ENCODE measurements around the gene PRX. TPM values are rescaled to one million over a fixed set of nuclear protein-coding genes. Genes with fewer than 3 reads are reported as not detected.
"Not testable (repeated sequence)": the region's sequence is repeated elsewhere in the genome, so short reads cannot be mapped to it uniquely, and the experiment has no call there.

PRX gene
- total and polyA plus RNA-seq, 2 experiments from 2014 or later, result 0.54 to 3.8 TPM

DNA sequence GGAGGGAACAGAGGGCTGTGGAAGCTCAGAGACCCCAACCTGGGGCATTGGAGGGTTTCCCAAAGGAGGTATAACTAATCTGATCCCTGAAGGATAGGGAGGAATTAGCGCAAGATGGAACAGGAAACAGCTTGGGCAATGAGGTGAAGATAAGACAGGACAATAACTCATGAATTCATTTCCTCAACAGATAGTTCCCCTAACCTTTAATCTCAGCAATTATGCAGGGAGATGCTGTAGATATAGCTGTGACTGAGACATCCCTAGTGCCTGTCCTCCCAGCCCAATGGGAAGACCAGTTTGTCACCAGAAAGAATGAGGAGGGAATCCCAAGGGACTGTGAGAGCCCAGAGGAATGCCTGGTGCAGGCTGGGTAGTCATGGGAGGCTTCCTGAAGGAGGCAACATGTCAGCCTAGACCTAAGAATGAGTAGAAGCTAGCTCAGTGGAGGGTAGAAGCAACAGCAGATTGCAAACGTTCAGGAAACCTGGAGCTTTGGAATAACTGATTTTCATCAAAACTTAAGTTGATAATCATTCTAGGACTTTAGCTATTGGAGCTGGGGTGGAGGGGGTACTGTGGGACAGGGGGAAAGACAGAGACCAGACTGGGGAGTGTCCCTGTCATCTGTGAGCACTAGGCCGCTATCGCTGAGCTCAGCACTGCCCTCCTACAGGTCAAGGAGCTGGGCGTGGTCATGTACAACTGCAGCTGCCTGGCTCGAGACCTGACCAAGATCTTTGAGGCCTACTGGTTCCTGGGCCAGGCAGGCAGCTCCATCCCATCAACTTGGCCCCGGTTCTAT is 42.0 kb downstream of the PRX start:
- in situ Hi-C loops (cut with MboI), result no loop called here
- no peak for TF ChIP-seq EZH2phosphoT487 (IDR thresholded peaks at IDR 0.05; ENCODE audit: insufficient read depth, low read depth)
- TF ChIP-seq EZH2 (IDR thresholded peaks at IDR 0.05; ENCODE audit: insufficient read depth, poor library complexity, severe bottlenecking), result no peak

DNA sequence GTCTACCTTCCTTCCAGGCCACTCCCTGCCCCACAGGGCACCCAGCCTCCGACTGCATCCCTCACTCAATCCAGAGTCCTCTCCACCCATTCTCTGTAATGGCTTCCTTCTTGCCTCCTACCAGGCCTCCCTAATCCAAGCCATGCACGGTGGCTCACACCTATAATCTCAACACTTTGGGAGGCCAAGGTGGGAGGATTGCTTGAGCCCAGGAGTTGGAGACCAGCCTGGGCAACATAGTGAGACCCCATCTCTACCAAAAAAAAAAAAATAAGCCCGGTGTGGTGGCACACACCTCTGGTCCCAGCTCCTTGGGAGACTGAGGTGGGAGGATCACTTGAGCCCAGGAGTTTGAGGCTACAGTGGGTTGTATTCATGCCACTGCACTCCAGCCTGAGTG is 42.9 kb downstream of the PRX start:
- in situ Hi-C loops (cut with MboI); H3K27me3 ChIP-seq (replicated peaks; ENCODE audit: insufficient read depth); H2AFZ ChIP-seq; H3K27ac ChIP-seq; H3F3A ChIP-seq (ENCODE audit: insufficient read depth); H3K9me3 ChIP-seq (ENCODE audit: low read depth); H3K79me2 ChIP-seq (ENCODE audit: insufficient read depth); H3K9ac ChIP-seq; H3K4me3 ChIP-seq; DNase-seq; H3K4me1 ChIP-seq (ENCODE audit: insufficient read depth); H3K9me2 ChIP-seq (ENCODE audit: insufficient read depth); H3K36me3 ChIP-seq (ENCODE audit: low read depth); H4K20me1 ChIP-seq (ENCODE audit: insufficient read depth); H3K4me2 ChIP-seq (ENCODE audit: unreplicated experiment): not testable (repeated sequence)
- 65 to 79% methylated on average over 3 of the region's 3 CpGs for WGBS, 2 experiments (ENCODE audit: low coverage in 1 of 2, low lambda C conversion rate in 2 of 2, missing lambda C conversion rate in 2 of 2)

More for the DNA sequence above, 42.0 kb downstream of the PRX start:
- Histone ChIP-seq H3K27me3 (replicated peaks; ENCODE audit: insufficient read depth) (no peaks in the 10 kb centered on the region), H4K20me1 (ENCODE audit: insufficient read depth) (no peaks in the 10 kb centered on the region), H3K9ac (no peak overlapping the region), H3F3A (ENCODE audit: insufficient read depth) (no peaks in the 10 kb centered on the region), H2AFZ (no peak overlapping the region), H3K36me3 (ENCODE audit: low read depth) (peaks cover 6% of the 10 kb centered on the region; the same call in 1 of the 2 replicates), H3K9me3 (ENCODE audit: low read depth) (no peaks in the 10 kb centered on the region), H3K27ac (no peak overlapping the region), H3K4me3 (no peak overlapping the region), H3K4me2 (ENCODE audit: unreplicated experiment) (no peak overlapping the region), H3K9me2 (ENCODE audit: insufficient read depth) (no peaks in the 10 kb centered on the region), H3K4me1 (ENCODE audit: insufficient read depth) (no peaks in the 10 kb centered on the region), H3K79me2 (ENCODE audit: insufficient read depth) (no peaks in the 10 kb centered on the region)
- 87 to 89% methylated on average over 7 of the region's 7 CpGs for WGBS, 2 experiments (ENCODE audit: low coverage in 1 of 2, low lambda C conversion rate in 2 of 2, missing lambda C conversion rate in 2 of 2)
- no peak for DNase-seq

DNA sequence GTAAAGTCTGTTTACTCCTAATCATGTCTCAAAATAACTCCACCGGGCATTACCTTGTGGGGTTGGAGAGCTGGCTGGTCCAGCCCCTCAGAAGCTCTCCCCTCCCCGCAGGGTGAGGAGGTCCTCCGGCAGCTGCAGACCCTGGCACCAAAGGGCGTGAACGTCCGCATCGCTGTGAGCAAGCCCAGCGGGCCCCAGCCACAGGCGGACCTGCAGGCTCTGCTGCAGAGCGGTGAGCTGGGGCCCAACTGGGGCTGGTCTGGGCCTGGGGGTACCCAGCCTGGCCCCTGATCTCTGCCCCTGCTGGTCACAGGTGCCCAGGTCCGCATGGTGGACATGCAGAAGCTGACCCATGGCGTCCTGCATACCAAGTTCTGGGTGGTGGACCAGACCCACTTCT is 43.4 kb downstream of the PRX start:
- DNase-seq, result no peak
- H3K9ac ChIP-seq, result no peak overlapping the region
- peaks cover 6% of the 10 kb centered on the region; the same call in 1 of the 2 replicates for H3K36me3 ChIP-seq (ENCODE audit: low read depth)
- TF ChIP-seq EZH2phosphoT487 (IDR thresholded peaks at IDR 0.05; ENCODE audit: insufficient read depth, low read depth) (no peak), EZH2 (IDR thresholded peaks at IDR 0.05; ENCODE audit: insufficient read depth, poor library complexity, severe bottlenecking) (no peak)
- H3K9me3 ChIP-seq (ENCODE audit: low read depth), result no peaks in the 10 kb centered on the region
- H3K27ac ChIP-seq, result no peak overlapping the region
- H3K27me3 ChIP-seq (replicated peaks; ENCODE audit: insufficient read depth), result no peaks in the 10 kb centered on the region
- in situ Hi-C loops (cut with MboI), result no loop called here
- no peaks in the 10 kb centered on the region for H3K9me2 ChIP-seq (ENCODE audit: insufficient read depth)
- H2AFZ ChIP-seq, result no peak overlapping the region
- no peaks in the 10 kb centered on the region for H3K4me1 ChIP-seq (ENCODE audit: insufficient read depth)
- no peak overlapping the region for H3K4me3 ChIP-seq
- whole genome bisulfite sequencing, 2 experiments (ENCODE audit: low coverage in 1 of 2, low lambda C conversion rate in 2 of 2, missing lambda C conversion rate in 2 of 2), result 95 to 97% methylated on average over 12 of the region's 12 CpGs
- no peaks in the 10 kb centered on the region for H4K20me1 ChIP-seq (ENCODE audit: insufficient read depth)
- no peaks in the 10 kb centered on the region for H3F3A ChIP-seq (ENCODE audit: insufficient read depth)
- no peak overlapping the region for H3K4me2 ChIP-seq (ENCODE audit: unreplicated experiment)
- no peaks in the 10 kb centered on the region for H3K79me2 ChIP-seq (ENCODE audit: insufficient read depth)

DNA sequence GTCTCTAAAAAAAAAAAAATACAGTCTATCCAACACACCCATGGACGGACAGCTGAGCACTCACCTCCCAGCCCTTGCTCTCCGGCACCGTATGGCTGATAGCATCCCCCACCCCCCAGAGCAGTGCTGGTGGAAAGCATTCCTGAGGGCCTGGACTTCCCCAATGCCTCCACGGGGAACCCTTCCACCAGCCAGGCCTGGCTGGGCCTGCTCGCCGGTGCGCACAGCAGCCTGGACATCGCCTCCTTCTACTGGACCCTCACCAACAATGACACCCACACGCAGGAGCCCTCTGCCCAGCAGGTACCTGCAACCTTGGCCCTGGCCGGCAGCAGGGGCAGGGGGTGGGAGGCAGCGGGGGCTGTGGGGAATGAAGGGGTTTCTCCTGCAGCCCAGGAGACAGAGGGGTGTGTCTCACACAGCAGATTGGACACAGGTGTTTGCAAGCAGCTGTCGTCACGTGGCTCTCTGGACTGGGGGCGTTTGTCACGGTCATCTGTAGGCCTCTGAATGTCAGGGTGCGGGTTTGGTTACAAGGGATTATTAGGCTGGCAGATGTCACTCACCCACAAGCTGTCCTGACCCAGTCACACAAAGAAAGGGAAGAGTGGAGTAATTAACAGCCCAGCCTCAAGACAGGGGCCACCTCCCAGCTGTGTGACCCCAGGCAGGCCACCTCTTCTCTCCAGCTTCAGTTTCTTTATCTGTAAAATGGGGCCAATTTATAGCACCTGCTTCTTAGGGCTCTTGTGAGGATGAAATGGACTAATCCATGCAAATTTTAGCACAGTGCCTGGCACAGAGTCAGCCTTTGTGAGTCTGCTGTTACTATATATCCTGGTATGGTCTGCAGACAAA is 45.4 kb downstream of the PRX start:
- Histone ChIP-seq H3K27me3 (replicated peaks; ENCODE audit: insufficient read depth) (no peaks in the 10 kb centered on the region), H3F3A (ENCODE audit: insufficient read depth) (no peaks in the 10 kb centered on the region), H3K4me1 (ENCODE audit: insufficient read depth) (no peaks in the 10 kb centered on the region), H3K9ac (no peak overlapping the region), H3K9me2 (ENCODE audit: insufficient read depth) (no peaks in the 10 kb centered on the region), H2AFZ (no peak overlapping the region), H3K79me2 (ENCODE audit: insufficient read depth) (no peaks in the 10 kb centered on the region), H4K20me1 (ENCODE audit: insufficient read depth) (no peaks in the 10 kb centered on the region), H3K4me3 (no peak overlapping the region), H3K36me3 (ENCODE audit: low read depth) (peaks cover 3% of the 10 kb centered on the region; the same call in 1 of the 2 replicates), H3K9me3 (ENCODE audit: low read depth) (no peaks in the 10 kb centered on the region), H3K4me2 (ENCODE audit: unreplicated experiment) (no peak overlapping the region), H3K27ac (no peak overlapping the region)
- in situ Hi-C loops (cut with MboI), result no loop called here
- TF ChIP-seq EZH2phosphoT487 (IDR thresholded peaks at IDR 0.05; ENCODE audit: insufficient read depth, low read depth) (no peak), EZH2 (IDR thresholded peaks at IDR 0.05; ENCODE audit: insufficient read depth, poor library complexity, severe bottlenecking) (no peak)
- no peak for DNase-seq
- 78 to 83% methylated on average over 12 to 16 of the region's 16 CpGs for WGBS, 2 experiments (ENCODE audit: low coverage in 1 of 2, low lambda C conversion rate in 2 of 2, missing lambda C conversion rate in 2 of 2)
